Epithelial cell of prostate (primary cell): Measurements from ENCODE around the gene SMURF2.

Source experiments
- DNase-seq: peaks from one replicate; pipeline ENCODE4 v3.0.0-alpha.2; 2011; ENCODE audit warnings: low read depth, low spot score
- H3K27ac ChIP-seq: fragments of 450-650 bp; 2 replicates; pipeline ENCODE4 v1.5.1; 2017; ENCODE audit warnings: mild to moderate bottlenecking

The SMURF2 gene

DNA sequence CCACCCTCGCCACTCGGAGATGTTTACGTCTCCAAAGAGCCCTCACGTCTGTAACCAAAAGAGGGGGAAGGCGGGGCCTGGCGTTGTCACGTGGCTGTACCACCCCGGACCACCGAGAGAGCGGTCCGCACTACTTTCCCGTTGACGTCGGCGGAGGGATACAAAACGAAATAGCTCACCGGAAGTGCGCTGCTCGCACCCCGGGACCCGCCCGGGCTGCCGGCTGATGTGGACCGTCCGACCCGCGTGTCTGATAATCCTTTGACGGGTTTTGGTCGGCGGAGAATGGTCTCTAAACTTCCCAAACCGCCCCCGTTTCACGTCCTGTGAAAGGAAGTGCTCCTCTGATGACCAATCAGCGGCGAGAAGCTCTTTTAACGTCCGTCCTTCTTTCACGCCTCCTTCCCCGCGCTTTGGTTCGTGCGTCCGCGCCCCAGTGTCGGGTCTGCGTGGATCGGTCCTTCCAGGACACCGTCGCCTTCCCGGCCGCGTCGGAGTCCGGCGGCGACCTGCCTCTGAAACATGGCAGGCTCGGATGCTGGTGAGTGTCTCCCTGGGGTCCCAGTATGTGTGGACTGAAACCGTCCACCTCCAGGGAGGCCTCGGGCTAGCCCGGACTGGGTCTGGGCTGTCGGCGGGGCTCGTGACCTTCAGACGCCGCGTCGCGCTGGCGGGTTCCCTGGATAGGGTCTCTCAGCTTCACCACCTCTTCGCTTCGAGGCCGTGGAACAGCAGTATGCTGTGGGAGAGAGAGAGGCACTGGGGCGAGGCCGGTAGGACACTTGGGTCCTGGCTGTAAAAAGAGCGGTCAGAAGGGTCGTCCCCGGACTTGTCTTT lies 155.3 kb downstream of the SMURF2 start, which contains the start of gene CEP95:
Gene CEP95, plus strand, starts transcription at position 402 of the 837 bp plus-strand sequence. Its CDS starts 121 bp downstream, at position 523.
- DNase-seq: peak; percentile 86
- peak within 1 kb of the TSS; percentile 97 for H3K27ac ChIP-seq

DNA sequence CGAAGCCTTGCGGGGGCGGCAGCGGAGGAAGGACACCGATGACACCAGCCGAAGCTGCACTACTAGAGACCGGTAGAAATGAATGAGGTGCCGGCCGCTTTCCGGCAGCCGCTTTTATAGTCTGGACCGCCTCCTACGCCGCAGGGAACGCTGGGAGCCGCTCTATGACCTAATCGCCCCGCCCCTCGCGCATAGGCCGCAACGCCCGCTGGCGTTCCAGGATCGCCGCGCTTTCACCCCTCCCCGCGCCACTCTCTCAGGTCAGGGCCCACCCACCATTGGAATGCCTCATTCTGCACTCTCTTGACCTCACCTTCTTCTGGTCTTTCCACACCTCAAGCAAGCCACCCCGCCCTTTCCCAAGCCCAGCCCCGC lies 155.9 kb downstream of the SMURF2 start, which contains the start of gene DDX5:
Gene DDX5, minus strand, starts transcription at position 89 of the 375 bp plus-strand sequence. CDS start 170 bp downstream, outside the sequence.
- H3K27ac ChIP-seq: peak within 1 kb of the TSS; percentile 97
- DNase-seq: peak; percentile 98

- H3K27ac ChIP-seq: peak overlapping the region; percentile 97
- DNase-seq: no peak
Observed at GRCh38 chr17:64505340-64506200, 156.5 kb downstream of the SMURF2 start.

GRCh38 chr17:64504769-64505339 lies 157.3 kb downstream of the SMURF2 start:
- peak overlapping the region; percentile 97 for H3K27ac ChIP-seq
- DNase-seq: no peak

DNA sequence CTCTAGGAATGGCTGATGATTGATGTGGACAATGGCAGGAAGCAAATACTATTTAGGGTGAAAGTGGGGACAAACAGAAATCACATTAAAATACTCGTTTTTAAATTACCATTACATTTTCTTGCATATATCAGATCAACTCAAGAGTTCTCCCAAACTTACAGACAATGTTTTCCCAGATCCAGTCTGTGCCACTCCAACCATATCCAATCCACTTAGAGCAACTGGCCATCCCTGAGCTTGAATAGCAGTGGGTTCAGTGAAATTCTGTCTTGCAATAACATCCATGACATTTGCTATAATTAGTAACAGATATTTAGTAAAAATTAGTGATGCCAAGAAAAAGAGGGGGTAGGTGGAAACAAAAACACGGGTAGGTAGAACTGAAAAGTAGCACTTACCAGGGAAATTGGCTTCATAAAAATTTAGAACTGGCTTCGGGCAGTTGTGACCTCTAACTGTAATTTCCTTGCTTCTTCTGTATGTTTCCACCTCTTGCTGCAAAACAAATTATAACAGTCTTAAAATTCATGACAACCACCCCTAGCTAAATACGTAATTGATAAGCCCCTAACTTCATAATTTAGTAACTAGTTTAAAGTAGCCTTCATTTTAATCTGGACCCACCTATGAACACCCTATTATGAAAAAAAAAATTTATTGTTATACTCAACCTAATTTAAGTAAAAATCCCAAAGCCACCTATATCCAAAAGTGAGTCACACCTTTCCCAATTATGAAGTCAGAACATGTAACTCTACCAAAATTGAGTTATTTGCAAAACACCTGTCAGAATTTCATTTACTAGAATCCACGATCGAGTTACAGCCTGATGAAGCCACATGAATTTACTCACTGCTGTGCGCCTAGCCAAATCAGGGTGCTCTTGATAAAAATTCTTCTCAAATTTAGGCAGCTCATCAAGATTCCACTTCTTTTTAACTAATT lies 158.0 kb downstream of the SMURF2 start:
- DNase-seq: no peak
- peak overlapping the region; percentile 97 for H3K27ac ChIP-seq

- no peak for DNase-seq
- peak overlapping the region; percentile 97 for H3K27ac ChIP-seq
Observed at GRCh38 chr17:64503341-64503740, 158.8 kb downstream of the SMURF2 start.

GRCh38 chr17:64502809-64503208 lies 159.3 kb downstream of the SMURF2 start:
- no peak for DNase-seq
- peak overlapping the region; percentile 97 for H3K27ac ChIP-seq

DNA sequence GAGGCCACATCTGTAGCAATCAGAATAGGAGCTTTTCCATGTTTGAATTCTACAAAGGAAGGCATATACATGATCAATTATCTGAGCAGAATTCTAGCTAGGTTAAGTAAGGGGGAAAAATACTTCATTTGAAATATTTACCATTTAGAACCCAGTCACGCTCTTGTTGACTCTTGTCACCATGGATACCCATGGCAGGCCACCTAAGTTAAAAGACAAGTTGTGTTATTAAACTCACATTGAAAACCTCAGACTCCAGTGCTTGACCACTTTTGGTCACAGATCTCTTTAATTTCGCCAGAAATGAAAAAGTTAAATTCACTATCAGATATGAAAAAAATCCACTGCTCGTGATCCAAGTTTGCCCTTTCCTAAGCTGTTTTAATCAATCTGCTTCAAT lies 160.1 kb downstream of the SMURF2 start:
- peak overlapping the region; percentile 97 for H3K27ac ChIP-seq
- DNase-seq: no peak

DNA sequence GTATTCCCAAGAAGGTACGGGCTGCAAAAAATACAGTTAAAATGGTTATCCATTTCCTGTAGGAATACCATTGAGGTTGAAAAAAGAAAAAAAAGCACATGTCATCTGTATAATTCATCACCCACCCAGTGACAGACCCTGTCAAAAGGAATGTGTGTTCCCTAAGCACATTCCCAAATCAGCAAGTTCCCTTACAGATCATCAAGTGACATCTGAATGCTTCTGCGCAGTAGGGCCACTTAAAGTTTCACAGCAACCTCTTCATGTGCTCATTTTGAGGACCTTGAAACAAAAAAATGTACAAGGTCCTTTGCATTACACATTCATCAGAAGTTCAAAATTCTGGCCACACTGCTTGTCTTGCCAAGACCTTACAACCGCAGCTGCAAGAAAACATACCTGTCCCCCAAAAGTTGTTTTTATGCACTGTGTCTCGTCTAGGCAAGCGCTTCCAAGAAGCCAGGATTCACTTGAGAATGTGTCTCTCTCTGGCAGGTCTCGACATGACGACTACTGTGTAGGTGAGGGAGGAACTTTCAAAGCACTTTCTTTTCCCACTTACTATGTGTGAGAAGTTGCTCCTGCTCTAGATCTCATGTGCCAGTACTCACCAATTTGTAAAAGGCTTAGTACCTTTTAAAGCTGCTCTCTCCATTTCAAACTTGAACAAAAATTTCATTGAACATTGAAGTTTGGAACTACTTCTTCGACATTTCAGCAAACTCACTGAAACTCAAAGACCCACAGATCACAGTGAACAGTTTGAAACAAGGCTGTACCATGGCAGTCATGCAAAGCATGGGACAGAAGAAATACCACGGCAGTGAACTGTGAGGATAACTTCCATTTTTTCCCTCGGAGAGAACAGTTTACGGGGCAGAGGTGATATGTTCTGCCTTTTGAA lies 161.0 kb downstream of the SMURF2 start:
- DNase-seq: no peak
- H3K27ac ChIP-seq: peak overlapping the region; percentile 97

- no peak for DNase-seq
- H3K27ac ChIP-seq: peak overlapping the region; percentile 97
Observed at GRCh38 chr17:64500487-64500859, 161.6 kb downstream of the SMURF2 start.

- no peak for DNase-seq
- peak overlapping the region; percentile 97 for H3K27ac ChIP-seq
Observed at GRCh38 chr17:64499805-64500486, 162.2 kb downstream of the SMURF2 start.

DNA sequence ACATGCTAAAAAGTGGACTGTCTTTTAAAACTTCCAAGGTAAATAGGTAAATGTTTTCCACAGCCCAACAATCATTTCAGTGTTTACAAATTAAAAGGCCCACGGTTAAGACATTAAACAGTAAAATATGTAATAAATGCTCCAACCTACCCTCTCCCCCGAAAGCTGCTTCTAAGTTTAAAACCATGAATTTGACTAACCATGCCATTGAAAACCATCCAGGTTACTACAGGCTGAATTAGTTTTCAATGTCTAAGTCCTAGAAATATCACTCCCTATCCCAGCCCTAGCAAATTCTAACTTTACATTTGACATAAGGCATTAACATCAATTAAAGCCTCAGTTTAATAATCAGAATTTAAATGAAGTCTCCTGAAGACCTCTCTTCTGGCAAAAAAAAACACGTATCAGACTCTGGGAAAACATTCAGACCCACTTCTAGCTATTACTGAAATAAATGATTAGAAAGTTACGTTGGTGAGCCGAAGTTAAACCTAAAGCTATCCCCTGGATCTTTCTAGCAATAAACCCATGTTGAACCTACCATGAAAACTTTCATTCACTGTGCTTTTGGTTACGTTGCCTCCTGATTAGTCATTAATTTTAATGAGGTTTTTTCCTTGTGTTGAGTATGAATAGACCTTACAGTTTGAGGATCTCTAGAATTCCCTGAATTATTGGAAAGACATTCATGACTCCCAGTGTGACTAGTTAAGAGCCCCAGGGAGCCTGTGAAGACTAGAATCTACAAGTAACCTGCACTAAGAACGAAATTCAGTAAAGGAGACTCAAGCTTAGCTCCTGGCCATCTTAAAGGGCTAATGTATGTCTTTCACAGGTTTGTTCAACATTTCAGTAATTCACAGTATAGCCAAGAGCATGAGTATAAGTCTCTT lies 163.6 kb downstream of the SMURF2 start:
- DNase-seq: no peak
- peak overlapping the region; percentile 97 for H3K27ac ChIP-seq

DNA sequence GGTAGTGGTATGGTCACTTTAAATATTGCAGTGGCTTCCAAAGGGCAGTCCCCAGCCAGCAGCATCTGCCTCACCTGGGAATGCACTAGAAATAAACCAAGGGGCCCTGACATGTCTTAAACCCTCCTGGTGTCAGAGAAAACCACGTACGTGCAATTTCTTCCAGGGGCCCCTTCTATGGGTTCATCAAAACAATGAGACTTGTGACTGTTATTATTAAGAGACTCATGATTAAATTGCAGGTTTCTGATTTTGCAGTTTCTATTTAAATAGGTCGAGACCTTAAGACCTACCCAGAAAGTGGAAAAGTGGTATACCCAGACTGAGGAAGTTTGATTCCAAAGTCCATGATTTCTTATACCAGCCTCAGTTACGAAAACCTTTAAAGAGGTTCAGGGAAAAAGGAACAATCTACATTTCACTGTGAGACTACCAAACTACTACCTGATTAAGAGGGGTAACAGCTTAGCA lies 164.5 kb downstream of the SMURF2 start:
- no peak for DNase-seq
- H3K27ac ChIP-seq: peak overlapping the region; percentile 97

DNA sequence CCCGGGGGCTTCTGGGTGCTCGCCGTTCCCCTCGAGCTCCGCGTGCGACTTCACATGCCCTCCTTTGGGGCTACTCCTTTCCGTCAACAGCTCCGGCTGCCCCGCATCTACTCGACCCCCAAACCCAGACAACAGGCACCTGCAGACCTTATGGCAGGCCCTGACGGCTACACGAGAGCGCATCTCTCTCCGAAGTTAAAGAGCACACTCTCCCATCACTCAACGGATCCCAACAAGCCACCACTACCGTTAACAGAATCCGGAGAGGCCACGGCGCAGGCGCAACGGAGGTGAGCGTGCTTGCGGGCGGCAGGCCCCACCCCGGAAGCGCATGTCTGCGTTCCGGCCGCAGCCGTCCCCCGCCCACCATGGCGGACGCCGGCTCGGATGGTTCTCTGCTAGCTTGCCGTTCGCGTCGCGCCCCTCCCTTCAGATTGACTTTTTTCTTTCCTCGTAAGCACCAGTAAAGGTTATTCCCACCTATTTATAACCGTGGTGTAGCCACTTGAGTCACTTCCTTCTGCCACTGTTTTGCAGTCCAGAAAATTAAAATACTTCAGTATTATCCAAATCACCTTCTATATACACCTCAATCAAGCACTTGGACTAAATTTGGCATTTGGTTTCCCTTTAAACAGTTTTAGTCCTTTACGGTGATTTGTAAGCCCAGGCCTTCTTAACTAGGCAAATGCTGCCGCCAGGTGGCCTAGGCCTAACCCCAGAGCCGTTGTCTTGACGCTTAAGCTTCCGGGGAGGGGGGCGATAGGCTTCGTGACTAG lies 165.1 kb downstream of the SMURF2 start, which contains the start of gene POLG2:
Gene POLG2, minus strand, starts transcription at position 269 of the 779 bp plus-strand sequence. Its CDS starts 86 bp downstream, at position 183.
- DNase-seq: peak; percentile 80

DNA sequence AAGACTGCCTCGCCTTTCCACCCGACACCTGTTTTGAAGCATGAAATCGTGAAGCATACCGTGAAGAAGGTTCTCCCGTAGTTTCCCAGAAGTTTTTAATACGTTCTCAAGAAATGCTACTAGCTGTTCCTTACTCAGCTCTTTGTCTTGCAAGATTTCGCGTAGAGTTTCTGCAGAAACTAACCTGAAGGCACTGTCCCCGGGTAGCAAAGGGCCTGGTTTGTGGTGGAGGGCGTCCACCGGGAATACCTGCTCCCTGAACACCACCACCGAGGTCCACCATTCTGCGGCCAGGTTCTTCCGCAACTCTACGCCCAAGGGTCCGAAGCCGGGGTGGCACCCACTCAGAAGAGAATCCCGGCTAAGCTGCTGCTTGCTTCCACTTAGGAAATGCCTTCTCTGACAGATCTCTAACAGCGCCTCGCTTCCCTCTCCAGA lies 165.7 kb downstream of the SMURF2 start:
- peak overlapping the region; percentile 97 for H3K27ac ChIP-seq
- DNase-seq: no peak

More for the DNA sequence above, 165.1 kb downstream of the SMURF2 start, which contains the start of gene POLG2:
- H3K27ac ChIP-seq: peak within 1 kb of the TSS; percentile 97
